Duodenal mucosa (tissue), 2 donors: ENCODE data around the gene KHDRBS2.

Experiments
- H3K27ac ChIP-seq: one replicate; pipeline ENCODE4 v1.7.0; 2013; ENCODE audit warnings: low read depth, low read length
- H3K27me3 ChIP-seq, 2 donors: one replicate each; pipeline ENCODE4 v1.7.0; 2013; ENCODE audit warnings: low read length in 2 of 2, control low read depth in 1 of 2; ENCODE audit not compliant: insufficient read depth in 2 of 2, control insufficient read depth in 1 of 2
- H3K36me3 ChIP-seq, 2 donors: one replicate each; pipeline ENCODE4 v1.7.0; 2013; ENCODE audit warnings: low read length in 2 of 2, control low read depth in 1 of 2; ENCODE audit not compliant: insufficient read depth in 2 of 2, control insufficient read depth in 1 of 2
- H3K4me1 ChIP-seq, 2 donors: one replicate each; pipeline ENCODE4 v1.7.0; 2013; ENCODE audit warnings: low read length in 2 of 2, control low read depth in 1 of 2; ENCODE audit not compliant: insufficient read depth in 2 of 2, control insufficient read depth in 1 of 2
- H3K4me3 ChIP-seq, 2 donors: one replicate each; pipeline ENCODE4 v1.7.0; 2013; ENCODE audit warnings: low read length in 2 of 2, low read depth in 1 of 2
- H3K9ac ChIP-seq, 2 donors: one replicate each; pipeline ENCODE4 v1.7.0; 2013; ENCODE audit warnings: low read length in 2 of 2, low read depth in 1 of 2
- H3K9me3 ChIP-seq, 2 donors: one replicate each; pipeline ENCODE4 v1.7.0; 2013; ENCODE audit warnings: low read length in 2 of 2, control low read depth in 1 of 2; ENCODE audit not compliant: control insufficient read depth in 1 of 2

The KHDRBS2 gene

DNA sequence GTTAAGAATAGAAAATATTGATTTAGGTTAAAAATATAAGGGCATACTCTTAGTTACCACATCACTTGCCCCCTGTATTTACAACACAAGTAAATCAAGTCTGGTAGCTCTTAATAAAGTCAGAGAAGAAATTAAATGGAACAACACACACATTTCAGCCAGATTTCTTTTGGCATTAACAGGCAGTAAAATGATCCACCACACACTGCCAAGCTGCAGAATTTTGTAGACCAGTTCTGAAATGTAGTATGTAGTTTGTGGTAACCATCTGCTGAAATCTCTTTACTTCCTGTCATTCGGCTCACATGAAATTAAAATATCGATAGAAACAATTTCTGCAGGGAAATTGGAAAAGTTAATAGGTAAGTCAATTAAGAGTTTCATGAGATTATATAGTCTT is 326.8 kb downstream of the KHDRBS2 start:
- no peak overlapping the region for H3K27ac ChIP-seq

GRCh38 chr6:61953851-61954250 is 332.2 kb downstream of the KHDRBS2 start:
- H3K27me3 ChIP-seq, result no peaks in the 10 kb centered on the region
- H3K36me3 ChIP-seq, result no peaks in the 10 kb centered on the region
- H3K9me3 ChIP-seq, result peaks cover 16 to 17% of the 10 kb centered on the region in 2 donors
- H3K4me3 ChIP-seq, result no peak overlapping the region
- H3K9ac ChIP-seq, result no peak overlapping the region
- no peaks in the 10 kb centered on the region for H3K4me1 ChIP-seq
- H3K27ac ChIP-seq, result no peak overlapping the region

More for the DNA sequence above, 326.8 kb downstream of the KHDRBS2 start:
- H3K4me1 ChIP-seq, result no peaks in the 10 kb centered on the region
- H3K9me3 ChIP-seq, result peaks cover 14 to 17% of the 10 kb centered on the region in 2 donors
- H3K36me3 ChIP-seq, result no peaks in the 10 kb centered on the region
- H3K4me3 ChIP-seq, result no peak overlapping the region
- H3K27me3 ChIP-seq, result no peaks in the 10 kb centered on the region
- no peak overlapping the region for H3K9ac ChIP-seq

GRCh38 chr6:61951586-61951985 is 334.4 kb downstream of the KHDRBS2 start:
- H3K4me1 ChIP-seq, result no peaks in the 10 kb centered on the region
- no peak overlapping the region for H3K27ac ChIP-seq

DNA sequence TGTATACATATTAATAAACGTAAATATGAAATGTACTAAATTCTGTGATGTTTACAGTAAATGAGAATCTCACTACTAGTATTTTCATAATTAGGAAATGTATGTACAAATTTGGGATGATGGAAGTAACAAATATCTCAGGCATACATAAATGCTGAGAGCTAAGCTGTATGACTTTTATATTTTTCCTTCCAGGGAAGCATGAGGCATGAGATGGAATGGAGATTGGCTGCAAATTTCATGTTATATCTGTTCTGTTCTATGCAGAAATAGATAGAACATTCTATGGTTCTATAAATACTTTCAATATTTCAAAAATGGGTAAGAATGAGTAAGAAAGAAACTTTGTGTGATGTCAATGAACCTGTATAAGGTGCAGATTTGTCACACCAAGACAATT is 335.2 kb downstream of the KHDRBS2 start:
- Histone ChIP-seq H3K9ac (no peak overlapping the region), H3K4me1 (no peaks in the 10 kb centered on the region), H3K36me3 (no peaks in the 10 kb centered on the region), H3K4me3 (no peak overlapping the region), H3K9me3 (peaks cover 6 to 9% of the 10 kb centered on the region in 2 donors), H3K27ac (no peak overlapping the region), H3K27me3 (no peaks in the 10 kb centered on the region)

More at GRCh38 chr6:61951586-61951985, 334.4 kb downstream of the KHDRBS2 start:
- Histone ChIP-seq H3K4me3 (no peak overlapping the region), H3K9ac (no peak overlapping the region), H3K36me3 (no peaks in the 10 kb centered on the region), H3K27me3 (no peaks in the 10 kb centered on the region), H3K9me3 (peaks cover 9 to 10% of the 10 kb centered on the region in 2 donors)

DNA sequence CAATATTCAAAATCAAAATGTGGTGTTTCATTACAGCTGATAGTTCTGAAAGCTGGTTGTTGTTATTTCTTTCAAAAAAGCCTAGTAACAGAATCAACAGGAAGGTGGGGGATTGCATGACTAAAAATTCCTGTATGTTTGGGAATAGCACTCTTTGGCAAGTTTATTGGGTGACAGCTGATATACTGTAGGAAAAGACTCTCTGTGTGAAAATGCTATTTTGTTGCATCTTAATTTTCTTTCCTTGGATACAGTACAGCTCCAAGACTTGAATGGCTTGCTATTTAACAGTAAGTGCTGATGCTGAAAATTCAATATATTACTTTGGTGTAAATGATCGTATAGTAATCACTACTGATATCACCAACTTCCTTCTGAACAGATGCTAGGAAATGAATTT is 336.1 kb downstream of the KHDRBS2 start:
- H3K36me3 ChIP-seq, result no peaks in the 10 kb centered on the region
- H3K9me3 ChIP-seq, result peaks cover 3 to 7% of the 10 kb centered on the region in 2 donors
- H3K4me3 ChIP-seq, result no peak overlapping the region
- H3K9ac ChIP-seq, result no peak overlapping the region
- H3K27me3 ChIP-seq, result no peaks in the 10 kb centered on the region
- H3K4me1 ChIP-seq, result no peaks in the 10 kb centered on the region
- no peak overlapping the region for H3K27ac ChIP-seq

- Histone ChIP-seq H3K27me3 (no peaks in the 10 kb centered on the region), H3K36me3 (no peaks in the 10 kb centered on the region), H3K9me3 (peaks cover 3 to 12% of the 10 kb centered on the region in 2 donors), H3K27ac (no peak overlapping the region), H3K9ac (no peak overlapping the region), H3K4me3 (no peak overlapping the region), H3K4me1 (no peaks in the 10 kb centered on the region)
Observed at GRCh38 chr6:61949161-61949560, 336.9 kb downstream of the KHDRBS2 start.

- Histone ChIP-seq H3K4me1 (no peaks in the 10 kb centered on the region), H3K9me3 (peaks cover 3 to 9% of the 10 kb centered on the region in 2 donors), H3K9ac (no peak overlapping the region), H3K4me3 (no peak overlapping the region), H3K27ac (no peak overlapping the region), H3K36me3 (no peaks in the 10 kb centered on the region), H3K27me3 (no peaks in the 10 kb centered on the region)
Observed at GRCh38 chr6:61947311-61947947, 338.6 kb downstream of the KHDRBS2 start.

DNA sequence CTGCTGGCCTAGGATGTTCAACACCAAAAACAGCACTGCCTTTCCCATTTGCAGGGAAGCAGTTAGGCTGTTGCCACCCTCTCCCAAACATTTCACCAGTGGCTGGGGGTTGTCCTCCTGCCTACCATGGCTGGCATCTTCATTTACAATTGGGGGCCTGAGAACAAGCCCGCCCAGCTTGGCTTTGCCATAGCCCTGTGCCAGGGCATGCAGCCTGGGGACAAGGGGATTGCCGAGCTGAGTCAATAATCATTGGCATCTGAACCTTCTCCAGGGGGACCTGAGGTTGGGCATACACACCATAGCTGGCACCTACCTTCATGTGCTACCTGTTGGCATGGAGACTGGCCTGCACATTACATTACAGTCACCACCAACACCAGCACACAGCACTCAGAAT is 345.1 kb downstream of the KHDRBS2 start:
- no peak overlapping the region for H3K4me3 ChIP-seq
- H3K9me3 ChIP-seq, result peaks cover 13 to 23% of the 10 kb centered on the region in 2 donors
- no peaks in the 10 kb centered on the region for H3K27me3 ChIP-seq
- H3K27ac ChIP-seq, result no peak overlapping the region
- no peak overlapping the region for H3K9ac ChIP-seq
- H3K36me3 ChIP-seq, result no peaks in the 10 kb centered on the region
- H3K4me1 ChIP-seq, result no peaks in the 10 kb centered on the region

DNA sequence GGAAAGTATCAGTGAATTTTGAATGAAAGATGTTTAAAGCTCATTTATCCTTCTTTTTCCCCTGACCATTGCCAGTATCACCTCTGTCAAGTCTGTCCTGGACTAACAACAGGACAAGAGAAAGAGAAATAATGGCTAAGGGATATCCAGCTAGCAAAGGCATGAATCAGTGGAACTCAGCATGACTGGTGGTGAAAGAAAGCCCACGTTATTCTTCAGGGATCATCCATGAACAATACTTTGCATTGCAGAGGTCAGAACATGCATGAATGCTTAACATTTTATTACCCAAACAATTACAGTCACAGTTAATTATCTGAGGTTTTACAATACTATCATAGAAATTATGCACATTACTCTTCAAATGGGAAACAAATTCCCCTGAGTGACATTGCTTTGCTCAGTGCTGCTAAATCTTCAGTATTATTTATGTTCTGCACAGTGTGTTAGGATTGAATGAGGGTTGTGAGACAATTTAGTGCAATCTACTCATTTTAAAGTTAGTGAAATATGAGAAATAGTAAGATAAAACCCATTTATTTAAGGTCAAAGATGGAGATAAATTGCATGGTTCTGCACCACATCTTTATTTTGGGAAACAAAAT is 350.7 kb downstream of the KHDRBS2 start:
- H3K27ac ChIP-seq, result no peak overlapping the region
- no peaks in the 10 kb centered on the region for H3K4me1 ChIP-seq
- H3K9me3 ChIP-seq, result peaks cover 3% of the 10 kb centered on the region in 2 donors
- H3K36me3 ChIP-seq, result no peaks in the 10 kb centered on the region
- H3K9ac ChIP-seq, result no peak overlapping the region
- no peaks in the 10 kb centered on the region for H3K27me3 ChIP-seq
- H3K4me3 ChIP-seq, result no peak overlapping the region

DNA sequence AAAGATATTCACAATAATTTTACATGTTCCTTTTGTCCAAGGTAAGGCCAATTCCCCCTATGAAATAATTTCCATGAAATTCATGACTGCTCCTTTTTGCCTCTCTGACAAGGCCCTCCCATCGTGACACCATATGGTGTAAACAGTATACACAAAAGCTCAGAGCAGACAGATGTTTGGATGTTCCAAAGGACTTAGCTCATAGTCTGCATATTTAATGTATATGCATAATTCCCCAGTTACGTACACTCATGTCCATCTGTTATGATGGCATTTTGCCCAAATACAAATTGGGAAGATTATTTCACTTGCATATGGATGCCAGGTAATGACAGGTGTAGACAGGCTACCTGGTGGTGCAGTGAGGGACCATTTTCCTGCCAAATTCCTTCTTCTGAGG is 376.5 kb downstream of the KHDRBS2 start:
- H3K4me1 ChIP-seq, result no peaks in the 10 kb centered on the region
- no peak overlapping the region for H3K9ac ChIP-seq
- no peak overlapping the region for H3K4me3 ChIP-seq
- no peak overlapping the region for H3K27ac ChIP-seq
- peaks cover 2 to 9% of the 10 kb centered on the region in 2 donors for H3K9me3 ChIP-seq
- H3K27me3 ChIP-seq, result no peaks in the 10 kb centered on the region
- no peaks in the 10 kb centered on the region for H3K36me3 ChIP-seq
